Stimulated activated naive CD4-positive, alpha-beta T cell treated with Interleukin-2 at 50 U/mL for 16 hours (primary cell): Measurements from ENCODE around the gene FAM184B.
"Not testable (repeated sequence)": the region's sequence is repeated elsewhere in the genome, so short reads cannot be mapped to it uniquely, and the experiment has no call there.

Source experiments
- DNase-seq: peaks from one replicate; lab custom pipeline; 2025; lab: John Stamatoyannopoulos, UW

The FAM184B gene

DNA sequence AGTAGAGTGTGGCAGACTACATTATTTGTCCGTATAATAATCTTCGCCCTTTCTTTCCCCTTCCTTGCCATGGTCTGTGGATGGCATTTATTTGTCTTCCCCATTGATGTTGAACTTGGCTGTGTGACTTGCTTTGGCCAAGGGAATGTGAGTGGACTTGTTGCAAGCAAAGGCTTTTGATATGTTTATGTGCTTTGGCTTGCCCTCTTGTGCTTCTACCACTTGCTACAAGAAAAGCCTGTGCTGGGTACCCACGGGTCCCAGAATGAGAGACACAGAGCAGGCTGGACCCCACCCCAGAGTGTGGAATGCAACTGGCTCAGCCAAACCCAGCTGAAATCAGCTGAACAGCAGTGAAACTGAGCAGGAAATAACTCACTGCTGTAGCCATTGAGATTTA is 63.0 kb downstream of the FAM184B start:
- no peak for DNase-seq

DNA sequence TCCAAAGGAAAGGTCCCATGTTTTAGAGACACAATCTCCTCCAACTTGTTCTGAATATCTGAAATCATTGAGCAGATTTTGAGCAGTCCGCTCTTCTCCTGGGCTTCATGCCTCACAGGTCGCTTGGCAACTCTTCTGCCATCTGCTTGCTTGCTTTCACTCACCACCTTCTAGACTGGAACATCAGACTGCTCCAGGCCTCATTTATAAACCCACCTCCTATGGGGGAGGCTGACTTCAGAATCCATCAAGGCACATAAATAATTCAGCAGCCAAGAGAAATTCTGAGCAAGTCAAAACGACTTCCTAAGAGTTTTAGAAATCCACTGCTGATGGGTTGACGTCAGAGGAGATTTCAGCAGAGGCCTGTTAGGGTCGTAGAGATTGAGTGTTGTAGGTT is 64.1 kb downstream of the FAM184B start:
- DNase-seq, result no peak

GRCh38 chr4:17715511-17715910 is 65.9 kb downstream of the FAM184B start:
- DNase-seq, result no peak

- DNase-seq, result no peak
These were observed 67.6 kb downstream of the FAM184B start for GRCh38 chr4:17713779-17714178.

DNA sequence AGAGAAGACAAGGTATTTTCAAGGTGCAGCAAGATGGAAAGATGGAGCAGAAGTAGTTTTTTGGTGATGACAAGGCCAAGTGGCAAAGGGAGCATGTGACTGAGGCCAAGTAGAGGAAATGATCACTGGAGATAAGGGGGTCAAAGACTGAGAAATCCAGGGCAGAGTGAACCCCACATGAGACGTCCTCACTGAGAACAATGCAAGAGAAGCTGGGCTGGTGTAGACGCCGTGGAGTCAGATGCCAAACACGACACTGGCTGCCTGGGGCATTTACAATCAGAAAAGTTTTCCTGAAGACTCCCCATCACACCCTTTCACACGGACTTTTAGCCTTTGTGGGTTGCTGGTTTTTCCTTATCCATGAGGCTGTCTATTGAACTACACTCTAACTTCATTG is 69.3 kb downstream of the FAM184B start:
- DNase-seq, result no peak

- DNase-seq, result not testable (repeated sequence)
These were observed 70.2 kb downstream of the FAM184B start for GRCh38 chr4:17711206-17711605.

DNA sequence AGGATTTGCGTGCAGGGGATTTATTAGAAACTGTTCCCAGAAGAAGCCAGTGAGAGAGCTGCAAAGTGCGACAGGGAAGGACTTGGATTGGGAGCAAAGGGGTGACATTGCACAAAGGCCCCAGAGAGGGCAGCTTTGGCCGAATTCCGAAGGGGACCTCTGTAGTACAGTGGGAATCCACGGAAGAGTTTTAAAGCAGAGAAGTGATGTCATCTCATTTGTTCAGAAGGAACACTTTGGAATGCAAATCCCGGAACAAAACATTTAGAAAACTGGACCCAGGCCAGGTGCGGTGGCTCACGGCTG is 71.7 kb downstream of the FAM184B start:
- DNase-seq, result no peak

DNA sequence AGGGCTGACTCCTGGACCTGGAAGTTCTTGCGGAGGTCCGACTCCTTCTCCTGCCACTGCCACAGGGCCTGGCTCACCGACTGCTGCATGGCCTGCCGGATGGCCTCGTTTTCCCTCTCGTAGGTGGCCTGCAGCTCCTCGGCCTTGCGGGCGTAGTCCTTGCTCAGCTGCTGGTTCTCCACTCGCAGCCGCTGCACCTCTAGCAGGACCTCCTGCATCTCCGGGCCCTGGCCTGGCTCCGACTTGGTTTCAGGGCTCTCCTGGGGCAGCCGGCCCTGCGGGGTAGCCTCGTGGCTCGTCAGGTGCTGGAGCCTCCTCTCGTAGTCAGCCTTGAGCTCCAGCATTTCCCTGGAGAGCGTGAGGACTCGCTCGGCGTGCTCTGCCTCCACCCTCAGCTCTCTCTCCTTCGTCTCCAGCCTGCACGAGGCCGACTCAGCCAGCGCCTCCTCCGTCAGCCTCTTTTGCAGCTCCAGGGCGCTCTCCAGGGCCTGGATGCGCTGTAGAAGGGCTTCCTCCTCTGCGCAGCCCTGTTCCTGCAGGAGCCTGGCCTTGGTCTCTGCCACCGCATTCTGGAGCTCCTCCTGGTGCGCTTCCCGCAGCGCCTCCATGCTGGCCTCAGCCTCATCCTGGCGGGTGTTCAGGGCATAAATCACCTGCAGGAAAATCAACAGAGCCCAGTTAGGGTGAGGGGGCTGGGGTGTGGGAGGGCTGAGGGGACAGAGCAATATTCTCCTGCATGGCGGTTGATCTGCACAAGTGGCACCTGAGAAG is 72.2 kb downstream of the FAM184B start:
- DNase-seq, result no peak

- DNase-seq, result no peak
These were observed 73.8 kb downstream of the FAM184B start for GRCh38 chr4:17707671-17708070.

DNA sequence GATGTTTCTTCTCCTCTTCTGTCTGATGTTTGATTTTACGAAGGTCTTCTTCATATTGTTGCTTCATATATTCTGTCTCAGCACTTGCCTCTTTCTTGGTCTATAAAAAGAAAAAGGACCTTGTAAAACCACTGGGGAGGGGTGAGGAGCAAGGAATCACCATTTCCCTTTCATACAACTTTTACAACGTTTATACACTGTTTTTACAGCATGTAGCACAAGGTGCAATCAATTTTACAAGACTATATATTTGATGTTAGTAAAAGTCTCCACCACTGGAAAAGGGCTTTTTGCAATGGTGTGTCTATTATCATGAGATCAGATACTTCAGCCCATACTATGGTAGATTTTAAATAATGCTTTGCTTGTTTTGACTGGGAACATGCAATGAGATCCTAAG is 76.3 kb downstream of the FAM184B start:
- no peak for DNase-seq

- DNase-seq, result no peak
These were observed 77.3 kb downstream of the FAM184B start for GRCh38 chr4:17704020-17704650.

DNA sequence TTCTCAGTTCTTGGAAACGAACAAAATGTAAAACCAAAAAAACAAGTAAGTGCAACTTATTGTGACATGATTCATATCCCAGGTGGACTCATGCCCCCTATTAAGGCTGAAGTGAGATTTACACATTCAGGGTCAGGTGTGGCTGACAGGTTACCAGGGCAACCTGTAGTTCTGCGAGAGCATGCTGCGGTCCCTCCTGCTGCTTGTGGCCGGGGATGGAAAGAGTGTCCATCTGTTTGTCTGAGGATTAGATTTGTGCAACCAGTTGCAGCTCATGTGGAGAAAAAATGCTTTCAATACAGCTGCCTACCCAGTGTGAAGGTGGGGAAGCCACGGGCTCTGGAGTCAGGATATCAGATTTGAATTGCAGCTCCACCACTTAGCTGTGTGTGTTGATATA is 78.8 kb downstream of the FAM184B start:
- no peak for DNase-seq

GRCh38 chr4:17701882-17702281 is 79.5 kb downstream of the FAM184B start:
- DNase-seq, result no peak

DNA sequence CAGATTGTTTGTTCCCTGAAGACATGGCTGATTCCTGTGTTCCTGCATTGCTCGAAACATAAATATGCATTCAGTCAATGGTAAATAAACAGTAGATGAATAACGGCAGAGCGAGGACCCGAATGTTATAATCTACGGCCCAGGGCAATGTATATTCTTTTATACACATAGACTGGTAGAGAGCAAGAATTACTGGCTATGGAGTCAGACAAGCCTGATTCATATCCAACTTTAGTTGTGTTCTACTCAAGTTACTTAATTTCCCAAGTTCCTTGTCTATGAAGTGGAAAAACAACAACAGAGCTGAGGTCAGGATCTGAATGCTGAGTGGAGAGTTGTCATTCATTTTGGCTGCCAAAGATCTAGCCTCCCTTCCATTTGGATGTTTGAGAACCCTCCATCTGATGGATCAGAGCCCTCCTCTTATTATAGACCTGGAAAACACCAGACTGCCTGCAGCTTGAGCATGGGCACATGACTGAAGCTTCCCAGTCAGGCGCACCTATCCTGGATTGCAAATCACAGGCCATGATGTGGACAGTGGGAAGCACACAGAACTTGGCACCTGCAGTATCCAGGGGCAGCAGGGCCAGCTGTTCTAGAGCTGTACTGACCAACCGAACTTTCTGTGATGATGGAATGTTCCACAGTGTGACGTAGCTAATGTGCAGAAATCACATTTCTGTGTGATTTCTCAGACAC is 80.1 kb downstream of the FAM184B start:
- DNase-seq, result no peak

DNA sequence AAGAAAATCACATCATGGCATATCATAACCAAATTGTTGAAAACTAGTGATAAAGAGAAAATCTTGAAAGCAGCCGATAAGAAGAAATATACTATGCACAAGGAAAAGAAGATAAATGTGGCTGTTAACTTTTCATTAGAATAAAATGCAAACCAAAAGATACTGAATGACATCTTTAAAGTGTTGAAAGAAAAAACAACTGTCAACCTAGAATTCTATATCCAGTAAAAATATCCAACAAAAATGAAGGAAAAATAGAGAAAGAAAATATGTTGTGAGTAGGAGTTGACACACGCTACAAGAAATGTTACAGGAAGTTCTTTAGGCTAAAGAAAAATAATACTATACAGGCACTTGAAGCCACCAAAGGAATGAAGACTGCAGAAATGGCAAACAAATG is 82.0 kb downstream of the FAM184B start:
- no peak for DNase-seq

GRCh38 chr4:17698116-17698515 is 83.3 kb downstream of the FAM184B start:
- no peak for DNase-seq

GRCh38 chr4:17695341-17695740 is 86.1 kb downstream of the FAM184B start:
- no peak for DNase-seq

DNA sequence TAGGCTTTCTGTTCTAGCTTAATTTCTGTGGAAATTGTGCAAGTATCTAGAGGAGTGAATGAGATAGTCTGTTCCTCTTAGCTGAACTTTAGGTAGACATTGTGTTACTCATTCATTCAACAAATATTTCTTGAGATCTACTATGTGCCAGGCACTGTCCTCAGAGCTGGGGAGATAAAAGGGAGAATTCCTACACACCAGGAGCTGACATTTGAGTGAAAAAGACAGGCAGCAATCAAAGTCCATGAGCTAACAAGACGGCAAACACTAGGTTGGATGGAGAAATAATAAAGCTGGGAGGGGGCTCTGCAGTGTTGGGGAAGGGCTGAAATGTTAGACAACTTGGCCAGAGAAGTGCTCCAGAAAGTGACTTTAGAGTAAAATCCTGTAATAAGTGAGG is 86.9 kb downstream of the FAM184B start:
- no peak for DNase-seq

- DNase-seq, result no peak
These were observed 90.5 kb downstream of the FAM184B start for GRCh38 chr4:17690898-17691297.

GRCh38 chr4:17690135-17690534 is 91.3 kb downstream of the FAM184B start:
- DNase-seq, result no peak

DNA sequence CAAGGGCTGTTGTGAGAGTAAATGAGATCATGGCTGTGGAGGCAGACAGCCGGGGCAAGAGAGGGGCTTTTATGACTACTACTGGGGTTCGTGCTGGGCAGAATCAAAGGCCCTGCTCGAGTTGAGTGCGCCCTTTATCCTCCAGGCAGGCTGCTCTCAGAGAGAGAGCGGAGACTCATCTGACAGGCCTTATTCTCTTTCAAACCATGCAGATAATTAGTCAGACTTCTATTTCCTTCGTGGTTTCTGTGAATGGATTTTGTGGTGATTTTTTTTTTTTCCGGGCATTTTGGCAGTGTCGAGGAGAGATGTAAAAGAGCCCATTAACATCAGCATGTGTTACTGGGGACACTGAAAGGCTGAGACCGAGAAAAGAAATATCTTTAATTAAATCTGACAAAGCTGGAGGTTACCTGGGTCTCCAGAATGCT is 93.4 kb downstream of the FAM184B start:
- DNase-seq, result no peak

GRCh38 chr4:17687237-17687857 is 94.1 kb downstream of the FAM184B start:
- DNase-seq, result no peak

GRCh38 chr4:17684648-17685047 is 96.8 kb downstream of the FAM184B start:
- not testable (repeated sequence) for DNase-seq
